NK-92 (cell line): ENCODE results near the gene HARBI1.

Experiments
- DNase-seq: peaks from one replicate; lab custom pipeline; 2025; ENCODE audit not compliant: unreplicated experiment; lab: John Stamatoyannopoulos, UW

Gene HARBI1

DNA sequence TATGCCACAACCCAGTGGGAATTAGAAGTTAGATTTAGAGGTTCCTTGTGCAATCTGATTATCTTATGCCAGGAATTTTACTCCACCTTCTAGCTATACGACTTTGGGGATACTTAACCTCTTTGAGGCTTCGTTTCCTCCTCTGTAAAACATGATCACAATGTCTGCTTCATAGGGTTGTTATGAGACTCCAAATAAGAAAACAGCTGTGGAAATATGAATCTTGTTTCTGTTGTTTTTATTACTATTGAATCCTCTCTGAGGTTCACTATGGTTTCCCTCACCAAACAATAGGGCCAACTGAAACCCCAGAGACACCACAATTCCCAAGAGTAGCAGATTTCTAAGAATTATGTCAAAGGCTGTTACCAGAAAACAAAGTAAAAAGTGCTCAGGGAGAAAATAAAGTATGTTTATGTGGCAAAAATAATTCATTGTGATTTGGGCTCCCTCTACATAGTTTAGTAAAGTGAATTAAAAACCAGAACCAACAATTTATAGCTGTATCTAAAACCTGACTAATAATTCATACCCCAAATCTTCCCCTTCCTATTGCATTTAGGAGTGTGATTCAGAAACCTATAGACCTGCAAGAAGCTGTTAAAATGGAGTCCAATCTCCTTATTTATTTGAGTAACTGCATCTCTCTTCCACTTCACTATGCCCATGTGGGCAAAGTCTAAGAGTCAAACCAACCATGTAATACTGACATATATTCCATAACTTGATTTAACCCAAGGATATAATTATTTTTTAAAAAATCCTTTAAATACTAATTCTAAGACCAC, 61.6 kb downstream of the HARBI1 start:
- DNase-seq, result no peak

DNA sequence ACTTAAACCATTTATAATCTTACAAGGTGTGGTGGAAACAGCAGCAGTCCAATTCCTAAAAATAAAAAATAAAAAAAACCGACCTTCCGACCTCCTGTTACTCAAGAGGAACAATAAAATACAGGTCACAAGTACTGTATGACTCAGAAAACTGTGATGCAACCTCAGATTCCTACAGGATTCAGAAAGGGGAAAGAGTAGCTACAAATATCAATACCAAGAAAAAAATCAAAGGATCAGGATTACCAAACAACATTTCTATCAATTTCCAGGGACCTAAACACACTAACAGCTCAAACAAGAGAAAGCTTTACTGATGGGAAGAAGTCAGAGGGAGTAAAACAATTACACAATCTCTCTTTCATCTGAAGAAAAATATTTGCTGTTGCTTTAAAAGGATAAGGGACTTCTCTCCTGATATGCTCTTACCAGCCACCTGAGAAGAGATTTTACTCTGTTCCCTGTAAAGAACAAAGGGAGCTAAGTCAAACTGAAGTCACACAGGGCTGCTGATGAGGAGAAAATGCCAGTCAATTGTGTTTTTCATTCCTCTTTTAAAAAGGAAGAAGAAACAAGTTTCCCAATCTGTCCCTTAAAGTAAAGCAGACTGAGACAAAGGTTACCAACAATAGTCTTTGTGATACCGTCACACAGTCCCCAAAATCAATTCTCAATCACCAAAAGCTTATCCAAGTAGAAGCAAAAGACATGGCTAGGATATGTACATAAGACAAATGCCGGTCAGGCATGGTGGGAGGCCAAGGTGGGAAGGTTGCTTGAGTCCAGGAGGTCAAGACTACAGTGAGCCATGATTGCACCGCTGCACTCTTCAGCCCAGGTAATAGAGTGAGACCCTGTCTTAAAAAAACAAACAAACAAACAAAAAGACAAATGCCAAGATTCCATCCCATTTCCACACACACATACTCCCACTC, 62.5 kb downstream of the HARBI1 start:
- DNase-seq, result no peak

DNA sequence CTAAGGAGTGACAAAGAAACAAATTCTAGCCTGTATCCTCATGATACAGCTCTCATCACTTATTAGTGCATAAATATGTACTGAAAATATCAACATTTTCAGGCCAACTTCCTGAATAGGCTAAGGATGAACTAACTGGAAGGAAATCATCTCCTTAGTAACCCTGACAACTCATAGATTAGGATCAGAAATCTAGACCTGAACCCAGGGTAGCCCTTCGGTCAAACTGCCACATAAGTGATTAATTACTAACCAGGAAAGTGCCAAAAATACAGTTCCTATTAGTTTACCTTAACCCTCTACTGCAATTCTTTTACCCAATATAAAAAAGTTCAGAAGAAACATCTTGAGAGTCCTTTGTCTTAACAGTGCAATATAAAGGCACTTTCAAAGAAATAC, 63.2 kb downstream of the HARBI1 start:
- DNase-seq, result no peak
